Neutrophil (primary cell): Measurements from ENCODE around the gene MLLT3.

ENCODE experiments used
- H3K27ac ChIP-seq: fragments of 200-600 bp; sonication (generic); 2 replicates; pipeline ENCODE4 v1.5.1; 2016; ENCODE audit warnings: mild to moderate bottlenecking, moderate library complexity
- H3K27me3 ChIP-seq: fragments of 200-600 bp; sonication (generic); 2 replicates; pipeline ENCODE4 v1.6.0; 2016; ENCODE audit warnings: mild to moderate bottlenecking
- H3K36me3 ChIP-seq: fragments of 200-600 bp; sonication (generic); 2 replicates; pipeline ENCODE4 v1.5.1; 2017
- H3K4me1 ChIP-seq, 2 experiments: fragments of 200-600 bp in 1 of 2; sonication (generic) in 1 of 2; 1 replicate in 1 of 2; 2 replicates in 1 of 2; pipeline versions ENCODE4 v1.5.1 to v1.6.1; 2013 to 2016; ENCODE audit warnings: low read depth in 1 of 2, low read length in 1 of 2, mild to moderate bottlenecking in 1 of 2, moderate library complexity in 1 of 2; ENCODE audit not compliant: control insufficient read depth in 1 of 2, insufficient read depth in 1 of 2
- H3K4me3 ChIP-seq, 2 experiments: fragments of 200-600 bp in 1 of 2; sonication (generic) in 1 of 2; 1 replicate in 1 of 2; 2 replicates in 1 of 2; pipeline ENCODE4 v1.5.1; 2013 to 2016; ENCODE audit warnings: low read depth in 1 of 2, low read length in 1 of 2, mild to moderate bottlenecking in 1 of 2, moderate library complexity in 1 of 2
- H3K9me3 ChIP-seq: fragments of 200-600 bp; sonication (generic); 2 replicates; pipeline ENCODE4 v1.5.1; 2016
- CTCF ChIP-seq: fragments of 200-600 bp; sonication (generic); IDR thresholded peaks from 2 replicates; pipeline ENCODE4 v1.5.1; 2016; ENCODE audit warnings: antibody characterized with exemption

Gene MLLT3

GRCh38 chr9:20426019-20426418 is 196.3 kb downstream of the MLLT3 start:
- Histone ChIP-seq H3K27me3 (no peaks in the 10 kb centered on the region), H3K9me3 (no peaks in the 10 kb centered on the region), H3K4me1 (no peaks in the 10 kb centered on the region), H3K27ac (no peak overlapping the region), H3K36me3 (no peaks in the 10 kb centered on the region), H3K4me3 (no peak overlapping the region)
- TF ChIP-seq CTCF = no peak

GRCh38 chr9:20419533-20419932 is 202.8 kb downstream of the MLLT3 start:
- Histone ChIP-seq H3K27ac (no peak overlapping the region), H3K27me3 (no peaks in the 10 kb centered on the region), H3K4me3 (no peak overlapping the region), H3K36me3 (no peaks in the 10 kb centered on the region), H3K4me1 (no peaks in the 10 kb centered on the region), H3K9me3 (no peaks in the 10 kb centered on the region)
- no peak for TF ChIP-seq CTCF

- H3K27ac ChIP-seq = no peak overlapping the region
- H3K4me3 ChIP-seq = no peak overlapping the region
- TF ChIP-seq CTCF = no peak
- no peaks in the 10 kb centered on the region for H3K4me1 ChIP-seq
- H3K36me3 ChIP-seq = no peaks in the 10 kb centered on the region
- H3K27me3 ChIP-seq = no peaks in the 10 kb centered on the region
- H3K9me3 ChIP-seq = no peaks in the 10 kb centered on the region
These were observed 203.8 kb downstream of the MLLT3 start for GRCh38 chr9:20418485-20418884.

GRCh38 chr9:20417373-20418080 is 204.8 kb downstream of the MLLT3 start:
- Histone ChIP-seq H3K4me3 (no peak overlapping the region), H3K36me3 (no peaks in the 10 kb centered on the region), H3K4me1 (no peaks in the 10 kb centered on the region), H3K27me3 (no peaks in the 10 kb centered on the region), H3K27ac (no peak overlapping the region), H3K9me3 (no peaks in the 10 kb centered on the region)
- no peak for TF ChIP-seq CTCF

GRCh38 chr9:20414150-20414549 is 208.1 kb downstream of the MLLT3 start:
- Histone ChIP-seq H3K9me3 (no peaks in the 10 kb centered on the region), H3K4me3 (no peak overlapping the region)
- TF ChIP-seq CTCF = no peak

More at GRCh38 chr9:20414150-20414549, 208.1 kb downstream of the MLLT3 start:
- H3K27ac ChIP-seq = no peak overlapping the region
- H3K27me3 ChIP-seq = no peaks in the 10 kb centered on the region
- H3K4me1 ChIP-seq = no peaks in the 10 kb centered on the region
- no peaks in the 10 kb centered on the region for H3K36me3 ChIP-seq
